ENCODE results near the gene KRT25.

The KRT25 gene

GRCh38 chr17:40714473-40714872 is 40.7 kb downstream of the KRT25 start:
- no peak overlapping the region for H3K4me3 ChIP-seq (ENCODE audit: low read length)
- no peak for DNase-seq (ENCODE audit: low read depth)
- TF ChIP-seq CTCF (conservative IDR thresholded peaks at IDR 0.05; ENCODE audit: low read length): no peak

- TF ChIP-seq CTCF (conservative IDR thresholded peaks at IDR 0.05; ENCODE audit: low read length): no peak
- no peak for DNase-seq (ENCODE audit: low read depth)
- no peak overlapping the region for H3K4me3 ChIP-seq (ENCODE audit: low read length)
Measured at GRCh38 chr17:40707745-40708144, 47.4 kb downstream of the KRT25 start.

- H3K4me3 ChIP-seq (ENCODE audit: low read length): no peak overlapping the region
- TF ChIP-seq CTCF (conservative IDR thresholded peaks at IDR 0.05; ENCODE audit: low read length): no peak
- no peak for DNase-seq (ENCODE audit: low read depth)
Measured at GRCh38 chr17:40705584-40705983, 49.5 kb downstream of the KRT25 start.

GRCh38 chr17:40703652-40704051 is 51.5 kb downstream of the KRT25 start, which contains the start of gene KRT24:
TSS of gene KRT24 (minus strand) at chr17:40703752. CDS start at chr17:40703693, 59 bp downstream.
- no peak for TF ChIP-seq CTCF (conservative IDR thresholded peaks at IDR 0.05; ENCODE audit: low read length)
- no peak within 1 kb of the TSS for H3K4me3 ChIP-seq (ENCODE audit: low read length)
- no peak for DNase-seq (ENCODE audit: low read depth)

- TF ChIP-seq CTCF (conservative IDR thresholded peaks at IDR 0.05; ENCODE audit: low read length): no peak
- H3K4me3 ChIP-seq (ENCODE audit: low read length): no peak overlapping the region
- no peak for DNase-seq (ENCODE audit: low read depth)
Measured at GRCh38 chr17:40702271-40702670, 52.9 kb downstream of the KRT25 start.

GRCh38 chr17:40699853-40700252 is 55.3 kb downstream of the KRT25 start:
- DNase-seq (ENCODE audit: low read depth): no peak
- no peak overlapping the region for H3K4me3 ChIP-seq (ENCODE audit: low read length)
- no peak for TF ChIP-seq CTCF (conservative IDR thresholded peaks at IDR 0.05; ENCODE audit: low read length)

- TF ChIP-seq CTCF (conservative IDR thresholded peaks at IDR 0.05; ENCODE audit: low read length): no peak
- no peak overlapping the region for H3K4me3 ChIP-seq (ENCODE audit: low read length)
- DNase-seq (ENCODE audit: low read depth): no peak
Measured at GRCh38 chr17:40699371-40699770, 55.8 kb downstream of the KRT25 start.
